SU-DHL-6 (cell line): ENCODE results near the gene KIAA0825.

Experiments used
- H2AFZ ChIP-seq: fragments of 200-600 bp; sonication (generic); 2 replicates; pipeline ENCODE4 v1.6.1; 2014; ENCODE audit warnings: low read depth, mild to moderate bottlenecking, moderate library complexity, mixed read lengths, antibody characterized with exemption, low read length; ENCODE audit not compliant: severe bottlenecking
- H3F3A ChIP-seq: fragments of 200-600 bp; shearing (Covaris generic); 2 replicates; pipeline ENCODE4 v1.6.0; 2016; ENCODE audit warnings: antibody characterized with exemption, mild to moderate bottlenecking; ENCODE audit not compliant: insufficient read depth
- H3K27ac ChIP-seq: fragments of 200-600 bp; sonication (generic); 2 replicates; pipeline ENCODE4 v1.5.1; 2016; ENCODE audit warnings: low read depth, mild to moderate bottlenecking, low read length, moderate library complexity, mixed read lengths
- H3K27me3 ChIP-seq: fragments of 200-600 bp; sonication (generic), shearing (Covaris generic); 2 replicates; pipeline ENCODE4 v1.6.0; 2014; ENCODE audit warnings: mild to moderate bottlenecking, low read length
- H3K36me3 ChIP-seq: fragments of 200-600 bp; sonication (generic); 2 replicates; pipeline ENCODE4 v1.6.1; 2014; ENCODE audit warnings: mild to moderate bottlenecking, low read length, mixed read lengths
- H3K4me2 ChIP-seq: fragments of 300-600, 200-600 bp; shearing (Covaris generic), sonication (generic); 2 replicates; pipeline ENCODE4 v1.6.0; 2014; ENCODE audit warnings: low read length, low read depth, mild to moderate bottlenecking; ENCODE audit not compliant: poor library complexity, severe bottlenecking
- H3K4me3 ChIP-seq: fragments of 200-600 bp; sonication (generic); 2 replicates; pipeline ENCODE4 v1.5.1; 2014; ENCODE audit warnings: antibody characterized with exemption, low read length, mild to moderate bottlenecking, mixed read lengths; ENCODE audit not compliant: insufficient read depth, poor library complexity, severe bottlenecking
- H3K79me2 ChIP-seq: fragments of 200-600 bp; sonication (generic); 2 replicates; pipeline ENCODE4 v1.6.1; 2014; ENCODE audit warnings: mild to moderate bottlenecking, low read length, moderate library complexity; ENCODE audit not compliant: insufficient read depth
- H3K9ac ChIP-seq: fragments of 200-600 bp; sonication (generic); 2 replicates; pipeline ENCODE4 v1.7.0; 2014; ENCODE audit warnings: mild to moderate bottlenecking, low read length
- H3K9me2 ChIP-seq: fragments of 200-600 bp; sonication (generic); replicated peaks from 2 replicates; pipeline ENCODE4 v1.6.1; 2014; ENCODE audit warnings: low read length; ENCODE audit not compliant: insufficient read depth
- H3K9me3 ChIP-seq: fragments of 200-600 bp; sonication (generic); 2 replicates; pipeline ENCODE4 v1.6.1; 2014; ENCODE audit warnings: low read length, mixed read lengths; ENCODE audit not compliant: insufficient read depth
- H4K20me1 ChIP-seq: fragments of 200-600 bp; sonication (generic); 2 replicates; pipeline ENCODE4 v1.6.1; 2014; ENCODE audit warnings: low read depth, mild to moderate bottlenecking, antibody characterized with exemption, low read length, moderate library complexity, mixed read lengths
- CTCF ChIP-seq: fragments of 200-600 bp; sonication (generic); IDR thresholded peaks from one replicate; pipeline ENCODE4 v1.5.1; 2017; ENCODE audit warnings: antibody characterized with exemption, mild to moderate bottlenecking, low read length, moderate library complexity; ENCODE audit not compliant: insufficient read depth, poor library complexity, severe bottlenecking
- EZH2phosphoT487 ChIP-seq: fragments of 200-600 bp; sonication (generic), shearing (Covaris generic); conservative IDR thresholded peaks from 2 replicates; pipeline ENCODE4 v1.6.1; 2018; ENCODE audit warnings: mild to moderate bottlenecking, antibody characterized with exemption, low read length, moderate library complexity, mixed read lengths

KIAA0825 gene

DNA sequence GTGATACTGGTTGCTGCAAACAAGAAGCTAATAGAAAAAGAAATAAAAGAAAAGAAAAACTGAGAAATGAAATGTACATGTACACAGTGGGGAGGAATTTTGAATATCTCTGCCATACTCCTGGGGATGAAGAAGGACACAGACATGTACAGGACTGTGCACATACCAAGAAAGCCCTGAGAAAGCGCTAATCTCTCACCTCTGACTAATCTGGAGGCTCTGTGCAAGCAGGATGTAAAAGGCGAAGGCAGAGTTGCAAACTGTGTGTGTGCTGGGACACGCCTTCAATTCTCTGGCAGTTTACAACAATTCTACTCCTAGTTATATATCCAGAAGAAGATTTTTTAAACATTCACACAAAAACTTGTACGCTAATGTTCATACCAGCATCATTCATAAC lies 211.4 kb downstream of the KIAA0825 start:
- no peaks in the 10 kb centered on the region for H3K79me2 ChIP-seq
- no peak overlapping the region for H2AFZ ChIP-seq
- no peaks in the 10 kb centered on the region for H3K36me3 ChIP-seq
- no peaks in the 10 kb centered on the region for H3K27me3 ChIP-seq
- no peak overlapping the region for H3K27ac ChIP-seq
- no peak overlapping the region for H3K4me3 ChIP-seq
- H3K9me3 ChIP-seq, result no peaks in the 10 kb centered on the region
- TF ChIP-seq CTCF, result no peak
- TF ChIP-seq EZH2phosphoT487, result no peak
- H4K20me1 ChIP-seq, result no peaks in the 10 kb centered on the region
- no peak overlapping the region for H3K4me2 ChIP-seq
- no peaks in the 10 kb centered on the region for H3K9me2 ChIP-seq
- no peaks in the 10 kb centered on the region for H3F3A ChIP-seq
- H3K9ac ChIP-seq, result no peak overlapping the region

- Histone ChIP-seq H3K27ac (no peak overlapping the region), H3K9me3 (no peaks in the 10 kb centered on the region), H3K4me2 (no peak overlapping the region)
Measured at GRCh38 chr5:94403483-94403882, 214.9 kb downstream of the KIAA0825 start.

GRCh38 chr5:94402096-94402495 lies 216.3 kb downstream of the KIAA0825 start:
- H4K20me1 ChIP-seq, result no peaks in the 10 kb centered on the region
- H3K36me3 ChIP-seq, result no peaks in the 10 kb centered on the region
- H3F3A ChIP-seq, result no peaks in the 10 kb centered on the region
- H2AFZ ChIP-seq, result no peak overlapping the region
- H3K9me3 ChIP-seq, result no peaks in the 10 kb centered on the region
- H3K27me3 ChIP-seq, result no peaks in the 10 kb centered on the region
- TF ChIP-seq EZH2phosphoT487, result no peak
- TF ChIP-seq CTCF, result no peak
- H3K9me2 ChIP-seq, result no peaks in the 10 kb centered on the region
- H3K79me2 ChIP-seq, result no peaks in the 10 kb centered on the region
- no peak overlapping the region for H3K4me2 ChIP-seq
- H3K27ac ChIP-seq, result no peak overlapping the region
- no peak overlapping the region for H3K9ac ChIP-seq
- H3K4me3 ChIP-seq, result no peak overlapping the region

More at GRCh38 chr5:94403483-94403882, 214.9 kb downstream of the KIAA0825 start:
- no peaks in the 10 kb centered on the region for H3F3A ChIP-seq
- no peak overlapping the region for H2AFZ ChIP-seq
- H3K9me2 ChIP-seq, result no peaks in the 10 kb centered on the region
- H3K79me2 ChIP-seq, result no peaks in the 10 kb centered on the region
- TF ChIP-seq EZH2phosphoT487, result no peak
- TF ChIP-seq CTCF, result no peak
- H3K9ac ChIP-seq, result no peak overlapping the region
- H3K4me3 ChIP-seq, result no peak overlapping the region
- no peaks in the 10 kb centered on the region for H4K20me1 ChIP-seq
- H3K27me3 ChIP-seq, result no peaks in the 10 kb centered on the region
- no peaks in the 10 kb centered on the region for H3K36me3 ChIP-seq
